ENCODE results near the gene TIPIN.

DNA sequence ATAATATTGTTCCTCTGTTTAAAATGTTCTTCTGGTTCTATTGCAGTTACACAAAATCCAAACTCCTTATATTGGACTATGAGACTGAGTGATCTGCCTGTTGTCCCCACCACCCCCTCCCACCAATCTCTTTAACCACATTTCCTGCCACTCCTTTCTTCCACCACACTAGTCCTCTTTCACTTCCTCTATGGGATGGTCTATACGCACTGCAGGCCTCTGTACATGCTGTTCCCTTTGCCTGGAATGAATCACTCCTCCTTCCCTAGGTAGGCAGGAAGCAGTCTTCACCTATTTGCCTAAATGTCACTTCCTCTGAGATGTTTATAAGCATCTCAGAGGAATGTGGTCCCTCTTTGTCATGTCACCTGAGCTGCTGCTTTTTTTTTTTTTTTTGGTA is 34.2 kb upstream of the TIPIN start:
- TF ChIP-seq, protein P1, sequence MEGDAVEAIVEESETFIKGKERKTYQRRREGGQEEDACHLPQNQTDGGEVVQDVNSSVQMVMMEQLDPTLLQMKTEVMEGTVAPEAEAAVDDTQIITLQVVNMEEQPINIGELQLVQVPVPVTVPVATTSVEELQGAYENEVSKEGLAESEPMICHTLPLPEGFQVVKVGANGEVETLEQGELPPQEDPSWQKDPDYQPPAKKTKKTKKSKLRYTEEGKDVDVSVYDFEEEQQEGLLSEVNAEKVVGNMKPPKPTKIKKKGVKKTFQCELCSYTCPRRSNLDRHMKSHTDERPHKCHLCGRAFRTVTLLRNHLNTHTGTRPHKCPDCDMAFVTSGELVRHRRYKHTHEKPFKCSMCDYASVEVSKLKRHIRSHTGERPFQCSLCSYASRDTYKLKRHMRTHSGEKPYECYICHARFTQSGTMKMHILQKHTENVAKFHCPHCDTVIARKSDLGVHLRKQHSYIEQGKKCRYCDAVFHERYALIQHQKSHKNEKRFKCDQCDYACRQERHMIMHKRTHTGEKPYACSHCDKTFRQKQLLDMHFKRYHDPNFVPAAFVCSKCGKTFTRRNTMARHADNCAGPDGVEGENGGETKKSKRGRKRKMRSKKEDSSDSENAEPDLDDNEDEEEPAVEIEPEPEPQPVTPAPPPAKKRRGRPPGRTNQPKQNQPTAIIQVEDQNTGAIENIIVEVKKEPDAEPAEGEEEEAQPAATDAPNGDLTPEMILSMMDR (IDR thresholded peaks at IDR 0.05), result no peak
- TF ChIP-seq POLR2A (IDR thresholded peaks at IDR 0.05), result no peak

Data from prostate gland (tissue), 2 donors.